KMS-11 (cell line): ENCODE data around the gene CALML3.

ENCODE experiments used
- H2AFZ ChIP-seq: fragments of 200-600 bp; sonication (generic); 2 replicates; pipeline ENCODE4 v1.6.1; 2016; ENCODE audit warnings: antibody characterized with exemption, mixed run types, low read depth
- H3K27ac ChIP-seq: fragments of 200-600 bp; sonication (generic); 2 replicates; pipeline ENCODE4 v1.6.1; 2016; ENCODE audit warnings: mild to moderate bottlenecking, mixed run types
- H3K27me3 ChIP-seq: fragments of 200-600 bp; sonication (generic); 2 replicates; pipeline ENCODE4 v1.6.1; 2017; ENCODE audit warnings: mild to moderate bottlenecking, low read depth, mixed run types, moderate library complexity; ENCODE audit not compliant: insufficient read depth
- H3K36me3 ChIP-seq: fragments of 200-600 bp; sonication (generic); 2 replicates; pipeline ENCODE4 v1.6.1; 2017; ENCODE audit warnings: mild to moderate bottlenecking, mixed run types; ENCODE audit not compliant: insufficient read depth
- H3K4me1 ChIP-seq: fragments of 200-600 bp; sonication (generic); 2 replicates; pipeline ENCODE4 v1.6.1; 2016; ENCODE audit warnings: mild to moderate bottlenecking, low read depth, mixed run types; ENCODE audit not compliant: poor library complexity, severe bottlenecking
- H3K4me2 ChIP-seq: fragments of 200-600 bp; sonication (generic); 2 replicates; pipeline ENCODE4 v1.7.0; 2016; ENCODE audit warnings: mild to moderate bottlenecking, mixed run types
- H3K4me3 ChIP-seq: fragments of 200-600 bp; sonication (generic); IDR thresholded peaks from 2 replicates; pipeline ENCODE4 v1.6.1; 2017; ENCODE audit warnings: low read depth, low read length, mixed read lengths; ENCODE audit not compliant: insufficient read depth
- H3K79me2 ChIP-seq: fragments of 200-600 bp; sonication (generic); 2 replicates; pipeline ENCODE4 v1.6.1; 2016; ENCODE audit warnings: low read depth, mixed run types; ENCODE audit not compliant: insufficient read depth
- H3K9ac ChIP-seq: fragments of 200-600 bp; sonication (generic); 2 replicates; pipeline ENCODE4 v1.6.1; 2016; ENCODE audit warnings: mild to moderate bottlenecking, mixed run types
- H4K20me1 ChIP-seq: fragments of 200-600 bp; sonication (generic); 2 replicates; pipeline ENCODE4 v1.6.1; 2016; ENCODE audit warnings: mild to moderate bottlenecking, mixed run types; ENCODE audit not compliant: insufficient read depth
- TF ChIP-seq, protein P1 (sequence below): fragments of 200-600 bp; sonication (generic); conservative IDR thresholded peaks from 2 replicates; pipeline ENCODE4 v1.6.1; 2017; ENCODE audit warnings: low read depth, mild to moderate bottlenecking, antibody characterized with exemption, low read length, moderate library complexity, mixed read lengths

CALML3 gene

GRCh38 chr10:5508786-5509185 is 16.0 kb upstream of the CALML3 start:
- Histone ChIP-seq H3K27ac (no peak overlapping the region), H3K4me3 (no peak overlapping the region), H3K4me2 (no peak overlapping the region), H3K4me1 (no peaks in the 10 kb centered on the region), H3K9ac (no peak overlapping the region), H2AFZ (no peak overlapping the region), H3K27me3 (no peaks in the 10 kb centered on the region; the same call in 1 of the 2 replicates), H3K79me2 (no peaks in the 10 kb centered on the region), H4K20me1 (no peaks in the 10 kb centered on the region), H3K36me3 (no peaks in the 10 kb centered on the region)
- TF ChIP-seq, protein P1, sequence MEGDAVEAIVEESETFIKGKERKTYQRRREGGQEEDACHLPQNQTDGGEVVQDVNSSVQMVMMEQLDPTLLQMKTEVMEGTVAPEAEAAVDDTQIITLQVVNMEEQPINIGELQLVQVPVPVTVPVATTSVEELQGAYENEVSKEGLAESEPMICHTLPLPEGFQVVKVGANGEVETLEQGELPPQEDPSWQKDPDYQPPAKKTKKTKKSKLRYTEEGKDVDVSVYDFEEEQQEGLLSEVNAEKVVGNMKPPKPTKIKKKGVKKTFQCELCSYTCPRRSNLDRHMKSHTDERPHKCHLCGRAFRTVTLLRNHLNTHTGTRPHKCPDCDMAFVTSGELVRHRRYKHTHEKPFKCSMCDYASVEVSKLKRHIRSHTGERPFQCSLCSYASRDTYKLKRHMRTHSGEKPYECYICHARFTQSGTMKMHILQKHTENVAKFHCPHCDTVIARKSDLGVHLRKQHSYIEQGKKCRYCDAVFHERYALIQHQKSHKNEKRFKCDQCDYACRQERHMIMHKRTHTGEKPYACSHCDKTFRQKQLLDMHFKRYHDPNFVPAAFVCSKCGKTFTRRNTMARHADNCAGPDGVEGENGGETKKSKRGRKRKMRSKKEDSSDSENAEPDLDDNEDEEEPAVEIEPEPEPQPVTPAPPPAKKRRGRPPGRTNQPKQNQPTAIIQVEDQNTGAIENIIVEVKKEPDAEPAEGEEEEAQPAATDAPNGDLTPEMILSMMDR: no peak

- Histone ChIP-seq H3K36me3 (no peaks in the 10 kb centered on the region), H3K79me2 (no peaks in the 10 kb centered on the region), H4K20me1 (no peaks in the 10 kb centered on the region), H3K4me3 (no peak overlapping the region), H3K27me3 (no peaks in the 10 kb centered on the region; the same call in 1 of the 2 replicates), H3K9ac (no peak overlapping the region), H3K27ac (no peak overlapping the region), H3K4me2 (no peak overlapping the region), H2AFZ (no peak overlapping the region), H3K4me1 (no peaks in the 10 kb centered on the region)
- TF ChIP-seq, protein P1: no peak
Measured at GRCh38 chr10:5509236-5509635, 15.5 kb upstream of the CALML3 start.

- Histone ChIP-seq H3K36me3 (no peaks in the 10 kb centered on the region), H3K4me1 (no peaks in the 10 kb centered on the region), H3K79me2 (no peaks in the 10 kb centered on the region), H3K4me2 (no peak overlapping the region), H4K20me1 (no peaks in the 10 kb centered on the region), H3K27me3 (no peaks in the 10 kb centered on the region; the same call in 1 of the 2 replicates), H2AFZ (no peak overlapping the region), H3K9ac (no peak overlapping the region), H3K4me3 (no peak overlapping the region), H3K27ac (no peak overlapping the region)
- TF ChIP-seq, protein P1: no peak
Measured at GRCh38 chr10:5509691-5510090, 15.1 kb upstream of the CALML3 start.

DNA sequence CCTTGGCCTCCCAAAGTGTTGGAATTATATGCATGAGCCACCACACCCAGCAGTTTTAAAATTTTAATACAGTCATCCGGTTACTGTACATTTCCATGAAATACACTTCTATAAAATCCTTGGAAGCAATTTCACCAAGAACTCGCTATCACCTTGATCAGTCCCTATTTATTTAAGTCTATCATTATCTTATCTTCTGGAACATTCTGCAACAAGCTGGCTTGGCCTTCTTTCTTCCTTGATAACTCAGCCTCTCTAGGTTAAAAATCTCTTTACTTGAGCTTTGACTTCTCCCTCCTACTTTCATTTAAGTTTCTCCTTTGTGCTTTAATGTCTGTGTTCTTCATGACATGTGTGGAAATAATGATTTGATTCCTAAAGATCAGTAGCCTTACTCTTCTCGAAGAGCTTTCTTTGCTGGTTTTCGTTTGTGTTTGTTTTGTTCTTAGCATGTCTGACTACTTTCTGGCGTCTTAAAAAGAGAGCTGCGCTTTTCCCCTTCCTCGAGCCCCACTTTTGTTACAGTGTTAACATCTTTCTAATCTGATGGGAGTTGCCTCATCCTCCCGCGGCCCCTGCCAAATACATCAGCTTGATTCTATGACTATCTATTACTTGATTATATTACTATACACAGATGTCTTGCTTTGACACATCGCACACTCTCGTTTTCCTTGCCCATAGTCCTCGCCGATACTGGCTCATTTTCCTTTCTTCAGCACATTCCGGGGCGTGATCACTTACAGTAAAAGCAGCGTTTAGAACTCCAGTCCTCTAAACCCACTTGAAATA is 14.3 kb upstream of the CALML3 start:
- Histone ChIP-seq H2AFZ (no peak overlapping the region), H3K79me2 (no peaks in the 10 kb centered on the region), H3K27ac (no peak overlapping the region), H3K4me2 (no peak overlapping the region), H3K9ac (no peak overlapping the region), H4K20me1 (no peaks in the 10 kb centered on the region), H3K4me1 (no peaks in the 10 kb centered on the region), H3K36me3 (no peaks in the 10 kb centered on the region), H3K4me3 (no peak overlapping the region), H3K27me3 (no peaks in the 10 kb centered on the region; the same call in 1 of the 2 replicates)
- TF ChIP-seq, protein P1: no peak
